ENCODE results near the gene MEGF11. TPM values are rescaled to one million over a fixed set of nuclear protein-coding genes. Genes with fewer than 3 reads are reported as not detected.

MEGF11 gene
- total RNA-seq, 1 experiment from 2014 or later: 1.2 TPM

- no peak for DNase-seq
- H3K9ac ChIP-seq (ENCODE audit: extremely low read depth, insufficient read length, low read length): no peak overlapping the region
- no peak overlapping the region for H2BK15ac ChIP-seq (ENCODE audit: low read depth, low read length)
- no peak overlapping the region for H4K8ac ChIP-seq (replicated peaks; ENCODE audit: insufficient read length, low read depth, low read length)
- Mint-ChIP-seq H3K27me3 (ENCODE audit: low read depth) (no peaks in the 10 kb centered on the region; the same call in none of the 2 replicates), H3K4me1 (peaks cover 27 to 40% of the 10 kb centered on the region in 2 experiments), H3K36me3 (ENCODE audit: insufficient read depth in 1 of 3, low read depth in 3 of 3) (no peaks in the 10 kb centered on the region), H3K27ac (no peak overlapping the region), H3K4me3 (no peak overlapping the region), H3K9me3 (no peaks in the 10 kb centered on the region)
- H4K91ac ChIP-seq (ENCODE audit: insufficient read length, low read depth, low read length): no peak overlapping the region
- H3T11ph ChIP-seq (ENCODE audit: low read length): no peak overlapping the region
- H3K23me2 ChIP-seq (ENCODE audit: insufficient read length, low read depth, low read length, poor library complexity, severe bottlenecking): no peaks in the 10 kb centered on the region
- TF ChIP-seq CTCF (conservative IDR thresholded peaks at IDR 0.05): no peak
- no peaks in the 10 kb centered on the region for H3K79me1 ChIP-seq (ENCODE audit: insufficient read depth, low read depth, low read length, poor library complexity, severe bottlenecking)
- no peak overlapping the region for H3K4ac ChIP-seq (ENCODE audit: low read depth, low read length)
- H3K18ac ChIP-seq (ENCODE audit: insufficient read length, low read depth, low read length): no peak overlapping the region
- no peak overlapping the region for H4K5ac ChIP-seq (ENCODE audit: insufficient read length, low read depth, low read length)
- no peak overlapping the region for H2BK120ac ChIP-seq (ENCODE audit: low read depth, low read length, poor library complexity, severe bottlenecking)
- no peak overlapping the region for H2BK20ac ChIP-seq (ENCODE audit: low read depth, low read length, poor library complexity, severe bottlenecking)
- H3K27me3 ChIP-seq (ENCODE audit: insufficient read depth, low read length): no peaks in the 10 kb centered on the region
- no peak overlapping the region for H2BK12ac ChIP-seq (ENCODE audit: insufficient read length, low read depth, low read length)
- no peak overlapping the region for H2BK5ac ChIP-seq (ENCODE audit: insufficient read length, low read length)
- no peak overlapping the region for H3K14ac ChIP-seq (ENCODE audit: insufficient read depth, low read length)
- no peak overlapping the region for H2AK5ac ChIP-seq (ENCODE audit: insufficient read length, low read length)
- H3K79me2 ChIP-seq (ENCODE audit: insufficient read depth, low read length): no peaks in the 10 kb centered on the region
- H3K23ac ChIP-seq (ENCODE audit: insufficient read length, low read depth, low read length): no peak overlapping the region
- H4K20me1 ChIP-seq (ENCODE audit: control insufficient read depth, insufficient read depth, insufficient read length): no peaks in the 10 kb centered on the region
- no peak overlapping the region for H3K56ac ChIP-seq (ENCODE audit: insufficient read length, low read depth, low read length)
- H2AFZ ChIP-seq (ENCODE audit: low read length): no peak overlapping the region
- H3K4me2 ChIP-seq (ENCODE audit: insufficient read depth, insufficient read length, low read length): no peak overlapping the region
- no peak overlapping the region for H3K27ac ChIP-seq (ENCODE audit: insufficient read length, low read depth, low read length)
- WGBS (ENCODE audit: extremely low coverage, insufficient read length, low lambda C conversion rate): no CpG with 5 or more reads among the region's 5 CpGs
- no peaks in the 10 kb centered on the region; the same call in 1 of the 2 replicates for H3K4me1 ChIP-seq (ENCODE audit: insufficient read depth, low read length)
- no peaks in the 10 kb centered on the region for H3K9me3 ChIP-seq (ENCODE audit: control insufficient read depth, low read depth, low read length)
Observed at GRCh38 chr15:65990298-65990981, 263.1 kb downstream of the MEGF11 start.
